Measurements from ENCODE around the gene ETFB.

ETFB gene

GRCh38 chr19:51357952-51358351 lies 8.2 kb downstream of the ETFB start:
- no peak overlapping the region for H3K27ac ChIP-seq
- DNase-seq (ENCODE audit: low spot score) = no peak
- TF ChIP-seq CTCF (IDR thresholded peaks at IDR 0.05) = no peak
- H3K4me3 ChIP-seq = no peak overlapping the region

- H3K4me3 ChIP-seq = no peak overlapping the region
- DNase-seq (ENCODE audit: low spot score) = no peak
- no peak for TF ChIP-seq CTCF (IDR thresholded peaks at IDR 0.05)
- no peak overlapping the region for H3K27ac ChIP-seq
Measured at GRCh38 chr19:51356159-51356801, 9.9 kb downstream of the ETFB start.

DNA sequence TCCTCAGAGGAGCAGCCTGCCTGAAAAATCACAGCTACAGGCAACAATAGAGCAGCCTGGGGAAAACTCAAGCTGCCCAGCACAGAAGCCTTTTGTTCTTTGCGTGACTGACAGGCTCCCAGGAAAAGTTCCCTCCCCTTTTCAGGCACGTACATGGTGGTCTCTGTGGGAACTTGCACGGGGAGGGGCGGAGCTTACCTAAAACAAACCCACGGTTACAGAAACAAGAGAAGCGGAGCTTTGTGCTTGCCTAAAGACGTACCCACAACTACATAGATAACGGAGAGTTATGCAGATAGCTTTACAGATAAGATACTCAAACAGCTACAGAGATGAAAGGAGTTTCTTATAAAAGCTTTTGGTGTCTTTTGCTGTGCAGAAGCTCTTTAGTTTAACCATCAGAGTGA lies 11.4 kb downstream of the ETFB start:
- Histone ChIP-seq H3K4me3 (no peak overlapping the region), H3K27ac (no peak overlapping the region)
- DNase-seq (ENCODE audit: low spot score) = no peak
- no peak for TF ChIP-seq CTCF (IDR thresholded peaks at IDR 0.05)

DNA sequence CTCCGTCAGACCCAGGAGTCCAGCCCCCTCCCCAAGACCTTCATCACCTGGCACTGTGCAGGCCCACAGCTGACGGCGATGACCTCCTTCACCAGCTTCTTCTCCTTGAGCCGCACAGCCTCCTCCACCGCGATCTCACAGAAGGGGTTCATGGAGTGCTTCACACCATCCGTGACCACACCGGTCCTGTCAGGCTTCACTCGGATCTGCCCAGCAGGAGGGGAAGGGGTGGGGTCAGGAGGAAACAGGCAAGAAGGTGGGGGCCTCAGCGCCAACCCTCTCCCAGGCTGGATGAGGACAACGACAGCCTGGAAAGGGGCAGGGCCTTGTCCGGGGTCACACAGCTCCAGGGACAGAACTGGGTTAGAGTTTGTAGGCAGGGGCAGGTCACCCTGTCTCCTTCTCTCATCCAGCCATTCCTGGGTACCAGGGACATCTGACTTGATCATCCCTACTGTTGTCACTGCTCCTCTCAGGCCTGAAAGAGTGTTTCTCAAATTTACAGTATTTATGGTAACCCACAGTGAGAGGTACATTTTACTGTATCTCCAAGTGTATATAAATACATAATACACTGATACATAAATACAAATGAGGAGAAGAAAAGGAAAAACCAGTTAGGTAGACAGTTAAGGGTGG lies 12.0 kb downstream of the ETFB start:
- no peak for DNase-seq (ENCODE audit: low spot score)
- Histone ChIP-seq H3K27ac (no peak overlapping the region), H3K4me3 (no peak overlapping the region)
- TF ChIP-seq CTCF (IDR thresholded peaks at IDR 0.05) = no peak

GRCh38 chr19:51352783-51353360 lies 13.3 kb downstream of the ETFB start:
- DNase-seq (ENCODE audit: low spot score) = no peak
- no peak overlapping the region for H3K4me3 ChIP-seq
- TF ChIP-seq CTCF (IDR thresholded peaks at IDR 0.05) = no peak
- H3K27ac ChIP-seq = no peak overlapping the region

- H3K4me3 ChIP-seq = no peak overlapping the region
- TF ChIP-seq CTCF (IDR thresholded peaks at IDR 0.05) = no peak
- no peak overlapping the region for H3K27ac ChIP-seq
- no peak for DNase-seq (ENCODE audit: low spot score)
Measured at GRCh38 chr19:51351266-51351990, 14.8 kb downstream of the ETFB start.
